GM18508 (cell line): ENCODE results near the gene MSH2.

ENCODE experiments used
- ATAC-seq: cut with Tn5 transposase; IDR thresholded peaks from one replicate; pipeline ENCODE4 v1.9.1; 2021; ENCODE audit warnings: moderate number of reproducible peaks; ENCODE audit not compliant: insufficient read depth, unreplicated experiment

The MSH2 gene

DNA sequence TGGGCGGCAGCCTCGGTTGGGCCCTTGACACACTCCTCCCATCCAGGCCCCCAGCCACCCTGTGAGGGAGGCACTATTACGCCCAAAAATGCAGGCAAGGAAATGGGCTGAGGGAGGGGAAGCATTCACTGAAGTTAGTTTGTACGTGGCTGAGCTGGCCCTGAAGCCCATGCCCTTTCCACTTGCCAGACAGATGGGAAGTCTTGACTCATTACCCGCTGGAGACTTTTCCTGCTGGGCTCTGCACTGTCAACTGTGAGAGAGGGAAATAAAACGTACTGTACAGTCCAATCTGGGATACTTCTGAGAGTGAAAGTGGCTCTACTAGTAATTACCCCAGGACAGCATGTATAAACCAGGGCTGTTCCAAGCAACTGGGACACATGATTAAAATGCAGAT is 125.9 kb downstream of the MSH2 start:
- no peak for ATAC-seq

DNA sequence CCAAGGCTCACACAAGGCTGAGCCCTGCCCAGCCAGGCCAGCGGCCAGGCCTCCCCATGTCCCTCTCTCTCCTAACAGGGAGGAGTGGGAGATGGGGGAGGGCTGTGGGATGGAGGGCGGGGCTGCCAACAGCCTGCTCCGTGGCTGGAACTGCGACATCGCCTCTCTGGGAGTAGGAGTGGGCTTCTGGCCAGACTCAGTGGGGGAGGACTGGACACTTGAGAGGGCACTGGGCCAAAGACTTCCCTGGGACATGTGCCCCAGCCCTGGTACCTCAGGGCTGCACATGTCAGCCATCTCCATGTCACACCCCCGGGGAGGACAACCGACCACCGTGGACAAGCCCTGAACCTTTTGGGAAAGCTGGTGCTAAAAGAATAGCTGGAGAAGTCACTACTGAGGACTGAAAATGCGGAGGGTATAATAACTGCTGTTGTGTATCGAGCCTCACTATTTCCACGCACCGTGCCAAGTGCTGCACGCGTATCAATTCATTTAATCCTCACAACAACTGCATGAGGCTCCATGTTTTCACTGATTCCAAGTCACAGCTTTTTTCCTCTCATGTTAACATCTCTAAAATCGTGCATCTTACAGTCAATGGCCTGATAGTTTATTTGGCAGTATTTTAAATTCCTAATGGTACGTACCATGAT is 127.3 kb downstream of the MSH2 start:
- no peak for ATAC-seq

DNA sequence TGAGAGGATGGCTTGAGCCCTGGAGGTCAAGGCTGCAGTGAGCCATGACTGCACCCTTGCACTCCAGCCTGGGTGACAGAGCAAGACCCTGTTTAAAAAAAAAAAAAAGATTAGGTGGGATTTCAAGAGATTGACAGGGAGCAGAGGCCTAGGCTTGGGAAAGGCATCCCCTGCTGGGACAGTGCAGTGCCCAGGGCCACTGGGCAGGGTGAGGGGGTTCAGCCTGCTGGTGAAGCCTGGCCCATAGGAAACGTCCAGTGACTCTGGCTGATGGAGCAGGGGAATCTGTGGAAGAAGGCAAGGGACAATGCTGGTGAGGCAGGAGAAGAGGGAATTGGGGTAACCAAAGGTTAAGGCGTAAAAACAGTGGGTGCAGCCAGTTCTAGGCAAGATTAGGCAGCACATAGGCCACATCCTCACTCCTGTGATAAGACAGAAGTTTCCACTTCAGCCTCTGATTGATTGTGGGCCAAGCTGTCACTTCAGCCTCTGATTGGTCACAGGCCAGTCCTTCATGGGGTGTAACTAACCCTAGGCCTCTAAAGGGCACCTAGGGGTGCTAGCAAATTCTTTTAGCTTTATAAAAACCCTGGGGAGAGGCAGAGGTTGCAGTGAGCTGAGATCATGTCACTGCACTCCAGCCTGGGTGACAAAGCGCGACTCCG is 128.6 kb downstream of the MSH2 start:
- ATAC-seq, result no peak
